GM12878 (cell line): Measurements from ENCODE around the gene HCFC1R1. TPM values are rescaled to one million over a fixed set of nuclear protein-coding genes. Genes with fewer than 3 reads are reported as not detected.
A peak's percentile ranks its signal among the peaks of the same experiment; 100 is the strongest.

Experiments
- ATAC-seq: fragments of 200-7000 bp; cut with Tn5 transposase; 3 replicates; pipeline ENCODE4 v1.9.1; 2020; ENCODE audit warnings: mild to moderate bottlenecking, moderate library complexity
- BruUV-seq: library from RNA; stranded (reverse); fragments of 400-500 nt; replicated peaks from 2 replicates; lab custom pipeline; 2021; lab: Mats Ljungman, UMichigan
- CTCF ChIA-PET: fragments of 300-600 bp; sonication (Branson Sonifier 250); formaldehyde crosslinking; extraction: SDS; loops from one replicate; lab custom pipeline; 2021; ENCODE audit warnings: inconsistent platforms; lab: Yijun Ruan, JAX
- POLR2A ChIA-PET: fragments of 350-600 bp; formaldehyde crosslinking; extraction: SDS; loops from one replicate; lab custom pipeline; 2021; ENCODE audit warnings: inconsistent platforms; lab: Charles Lee
- RAD21 ChIA-PET: fragments of 300-600 bp; sonication (Branson Sonifier 250); formaldehyde crosslinking; loops from one replicate; lab custom pipeline; 2023; ENCODE audit warnings: antibody characterized with exemption; ENCODE audit not compliant: unreplicated experiment; lab: Charles Lee
- SMC1A ChIA-PET: fragments of 300-600 bp; sonication (Branson Sonifier 250); formaldehyde crosslinking; loops from one replicate; lab custom pipeline; 2023; ENCODE audit not compliant: unreplicated experiment, uncharacterized antibody; lab: Charles Lee
- DNase-seq: peaks from one replicate; pipeline ENCODE4 v3.0.0-alpha.2; 2011; ENCODE audit warnings: low read depth, low spot score
- FAIRE-seq: peaks from 3 replicates; lab custom pipeline; 2011; peaks lifted over from hg19 to GRCh38; lab: Jason Lieb, UNC
- H2AFZ ChIP-seq: 2 replicates; pipeline ENCODE4 v1.6.0; 2011; ENCODE audit warnings: low read depth, low read length, control low read depth; ENCODE audit not compliant: control insufficient read depth
- H3K27ac ChIP-seq: 2 replicates; pipeline ENCODE4 v1.5.1; 2011; ENCODE audit warnings: control low read depth; ENCODE audit not compliant: control insufficient read depth, insufficient read depth
- H3K27me3 ChIP-seq, 2 experiments: replicated peaks in 1 of 2; 2 replicates each; pipeline versions ENCODE4 v1.6.0 to v1.6.1; 2011; ENCODE audit warnings: low read length in 1 of 2; ENCODE audit not compliant: control insufficient read depth in 2 of 2, insufficient read depth in 2 of 2
- H3K36me3 ChIP-seq, 2 experiments: 2 replicates each; pipeline ENCODE4 v1.5.1; 2011; ENCODE audit warnings: low read length in 1 of 2; ENCODE audit not compliant: control insufficient read depth in 2 of 2, insufficient read depth in 2 of 2
- H3K4me1 ChIP-seq: 2 replicates; pipeline ENCODE4 v1.6.1; 2011; ENCODE audit warnings: mild to moderate bottlenecking, low read length, moderate library complexity, mixed read lengths; ENCODE audit not compliant: control insufficient read depth, insufficient read depth
- H3K4me2 ChIP-seq: 2 replicates; pipeline ENCODE4 v1.6.0; 2011; ENCODE audit warnings: control low read depth; ENCODE audit not compliant: control insufficient read depth, insufficient read depth
- H3K4me3 ChIP-seq: fragments of 200-600 bp; sonication (generic); 2 replicates; pipeline ENCODE4 v1.5.1; 2016
- H3K79me2 ChIP-seq: 2 replicates; pipeline ENCODE4 v1.6.0; 2011; ENCODE audit warnings: low read length; ENCODE audit not compliant: control insufficient read depth, insufficient read depth
- H3K9ac ChIP-seq: 2 replicates; pipeline ENCODE4 v1.8.0; 2011; ENCODE audit warnings: low read length, control low read depth, mixed read lengths; ENCODE audit not compliant: control insufficient read depth, insufficient read depth
- H3K9me3 ChIP-seq: replicated peaks from 3 replicates; pipeline ENCODE4 v1.5.1; 2011; ENCODE audit warnings: mild to moderate bottlenecking, low read length; ENCODE audit not compliant: control insufficient read depth, insufficient read depth
- H4K20me1 ChIP-seq: 2 replicates; pipeline ENCODE4 v1.6.0; 2011; ENCODE audit not compliant: control insufficient read depth, insufficient read depth
- SP1 ChIP-seq: IDR thresholded peaks from one replicate; pipeline ENCODE4 v1.6.1; 2011; ENCODE audit warnings: low read depth, low read length
- SUZ12 ChIP-seq: fragments of 200-600 bp; sonication (generic); IDR thresholded peaks from one replicate; pipeline ENCODE4 v1.6.1; 2018; ENCODE audit warnings: antibody characterized with exemption, mild to moderate bottlenecking; ENCODE audit not compliant: unreplicated experiment
- ZBTB11 ChIP-seq: fragments of 450-650 bp; formaldehyde crosslinking; IDR thresholded peaks from 2 replicates; pipeline ENCODE4 v1.5.0; 2022; ENCODE audit warnings: mild to moderate bottlenecking, missing genetic modification characterization
- WGBS: methylation state at CpG from one replicate; pipeline ENCODE4 v1.1.6; 2016; ENCODE audit warnings: low lambda C conversion rate; ENCODE audit not compliant: insufficient replicate concordance, insufficient coverage; ENCODE audit errors: missing lambda C conversion rate; 5-methylcytosine and 5-hydroxymethylcytosine counted together
- in situ Hi-C: fragments of 300-500 bp; cut with MboI; formaldehyde crosslinking; loops from 9 replicates; pipeline ENCODE4 v1.14.3; 2018; ENCODE audit warnings: mixed read lengths
- intact Hi-C: fragments of 100-400 bp; cut with micrococcal nuclease; formaldehyde crosslinking; loops from one replicate; pipeline ENCODE4 v1.14.2; 2022; ENCODE audit not compliant: unreplicated experiment
- polyA plus RNA-seq, 11 experiments: library from polyadenylated mRNA; depleted of rRNA in 4 of 11; unstranded in 6 of 11; stranded (reverse) in 5 of 11; fragments of >200 nt; fragmentation: Nextera tagmentation in 4 of 11; fragmentation: Illumina TruSeq in 1 of 11; extraction: Ambion mirVana in 4 of 11; extraction: Trizol in 1 of 11; gene quantifications; 1 replicate in 1 of 11; 2 replicates in 10 of 11; pipeline versions ENCODE4 v1.2.1 to v1.2.3, GENCODE V29; 2011 to 2016; ENCODE audit warnings: inconsistent platforms in 2 of 11, missing spikeins in 2 of 11, low read depth in 1 of 11
- total RNA-seq, 4 experiments: library from RNA; depleted of rRNA in 3 of 4; stranded (reverse); fragments of >200 nt in 3 of 4; fragmentation: Illumina TruSeq in 1 of 4; extraction: Trizol in 1 of 4; gene quantifications; 2 replicates each; pipeline versions ENCODE4 v1.2.1 to v1.2.3, GENCODE V29; 2013 to 2021

Gene HCFC1R1
- total and polyA plus RNA-seq, 10 of the 15 experiments (the other 5 are each of a cell fraction or from before 2014, with no cell fraction given): 2.8 to 42.5 (median 20.4) TPM

GRCh38 chr16:3047387-3047720, 23.6 kb upstream of the HCFC1R1 start:
- SMC1A ChIA-PET: interaction anchor here (1.1 kb wide), 1 partner anchor 12 kb away, joined by 4 read pairs; no protein-coding TSS in a partner anchor
- Histone ChIP-seq H3K4me1 (peaks cover 2% of the 10 kb centered on the region; the same call in 1 of the 2 replicates), H3K27me3 (no peaks in the 10 kb centered on the region; a peak in 2 of 4 replicates), H3K9ac (no peak overlapping the region), H3K36me3 (no peaks in the 10 kb centered on the region), H4K20me1 (no peaks in the 10 kb centered on the region), H3K79me2 (no peaks in the 10 kb centered on the region), H3K4me3 (no peak overlapping the region), H3K9me3 (no peaks in the 10 kb centered on the region), H3K4me2 (no peak overlapping the region), H3K27ac (no peak overlapping the region), H2AFZ (no peak overlapping the region)
- TF ChIP-seq SP1: no peak
- no peak for ATAC-seq
- CTCF ChIA-PET: interaction anchor here (1.2 to 5.6 kb wide), 5 partner anchors 12 to 103 kb away, joined by 3 to 28 read pairs (median 18); no protein-coding TSS in a partner anchor
- RAD21 ChIA-PET: interaction anchor here (0.7 to 1.2 kb wide), 2 partner anchors 14 to 212 kb away, joined by 3 to 4 read pairs; no protein-coding TSS in a partner anchor
- no peak for DNase-seq
- no peak for FAIRE-seq
- no TSS peak for BruUV-seq
- POLR2A ChIA-PET: interaction anchor here (0.7 kb wide), 1 partner anchor 24 kb away, joined by 3 read pairs; no protein-coding TSS in a partner anchor
- 56% methylated on average over 6 of the region's 13 CpGs for WGBS
- intact Hi-C loops: no loop called here
- in situ Hi-C loops: no loop called here

GRCh38 chr16:3046641-3047386, 23.1 kb upstream of the HCFC1R1 start:
- no peak overlapping the region for H3K9ac ChIP-seq
- SMC1A ChIA-PET: no interaction called here
- H3K4me2 ChIP-seq: peak overlapping the region; percentile 96
- no peak overlapping the region; the same call in 1 of the 2 replicates for H3K4me3 ChIP-seq
- H3K36me3 ChIP-seq: no peaks in the 10 kb centered on the region
- TF ChIP-seq ZBTB11 (CRISPR knock-in tag) (no peak), SUZ12 (peak; percentile 98)
- TF ChIP-seq, all 136 proteins: peak for 1
- intact Hi-C loops (no loop called here), in situ Hi-C loops (no loop called here)
- DNase-seq (no peak), FAIRE-seq (no peak), ATAC-seq (no peak; the same call in 2 of the 3 replicates)
- Histone ChIP-seq H2AFZ (no peak overlapping the region), H4K20me1 (no peaks in the 10 kb centered on the region), H3K4me1 (peaks cover 2% of the 10 kb centered on the region; the same call in 1 of the 2 replicates), H3K27me3 (no peaks in the 10 kb centered on the region; a peak in 2 of 4 replicates), H3K9me3 (no peaks in the 10 kb centered on the region), H3K27ac (no peak overlapping the region), H3K79me2 (no peaks in the 10 kb centered on the region)
- ChIA-PET POLR2A (no interaction called here), RAD21 (interaction anchor here (0.7 kb wide), 1 partner anchor 212 kb away, joined by 3 read pairs; no protein-coding TSS in a partner anchor), CTCF (interaction anchor here (3.7 to 5.6 kb wide), 3 partner anchors 12 to 18 kb away, joined by 18 to 28 read pairs (median 23); no protein-coding TSS in a partner anchor)
- no TSS peak for BruUV-seq
- 2% methylated on average over 41 of the region's 54 CpGs for WGBS
